SU-DHL-6 (cell line): ENCODE measurements around the gene PRR3.
A peak's percentile ranks its signal among the peaks of the same experiment; 100 is the strongest.

Experiments used
- H2AFZ ChIP-seq: fragments of 200-600 bp; sonication (generic); 2 replicates; pipeline ENCODE4 v1.6.1; 2014; ENCODE audit warnings: low read depth, mild to moderate bottlenecking, moderate library complexity, mixed read lengths, antibody characterized with exemption, low read length; ENCODE audit not compliant: severe bottlenecking
- H3F3A ChIP-seq: fragments of 200-600 bp; shearing (Covaris generic); 2 replicates; pipeline ENCODE4 v1.6.0; 2016; ENCODE audit warnings: antibody characterized with exemption, mild to moderate bottlenecking; ENCODE audit not compliant: insufficient read depth
- H3K27ac ChIP-seq: fragments of 200-600 bp; sonication (generic); 2 replicates; pipeline ENCODE4 v1.5.1; 2016; ENCODE audit warnings: low read depth, mild to moderate bottlenecking, low read length, moderate library complexity, mixed read lengths
- H3K27me3 ChIP-seq: fragments of 200-600 bp; sonication (generic), shearing (Covaris generic); 2 replicates; pipeline ENCODE4 v1.6.0; 2014; ENCODE audit warnings: mild to moderate bottlenecking, low read length
- H3K36me3 ChIP-seq: fragments of 200-600 bp; sonication (generic); 2 replicates; pipeline ENCODE4 v1.6.1; 2014; ENCODE audit warnings: mild to moderate bottlenecking, low read length, mixed read lengths
- H3K4me2 ChIP-seq: fragments of 300-600, 200-600 bp; shearing (Covaris generic), sonication (generic); 2 replicates; pipeline ENCODE4 v1.6.0; 2014; ENCODE audit warnings: low read length, low read depth, mild to moderate bottlenecking; ENCODE audit not compliant: poor library complexity, severe bottlenecking
- H3K4me3 ChIP-seq: fragments of 200-600 bp; sonication (generic); 2 replicates; pipeline ENCODE4 v1.5.1; 2014; ENCODE audit warnings: antibody characterized with exemption, low read length, mild to moderate bottlenecking, mixed read lengths; ENCODE audit not compliant: insufficient read depth, poor library complexity, severe bottlenecking
- H3K79me2 ChIP-seq: fragments of 200-600 bp; sonication (generic); 2 replicates; pipeline ENCODE4 v1.6.1; 2014; ENCODE audit warnings: mild to moderate bottlenecking, low read length, moderate library complexity; ENCODE audit not compliant: insufficient read depth
- H3K9ac ChIP-seq: fragments of 200-600 bp; sonication (generic); 2 replicates; pipeline ENCODE4 v1.7.0; 2014; ENCODE audit warnings: mild to moderate bottlenecking, low read length
- H3K9me2 ChIP-seq: fragments of 200-600 bp; sonication (generic); replicated peaks from 2 replicates; pipeline ENCODE4 v1.6.1; 2014; ENCODE audit warnings: low read length; ENCODE audit not compliant: insufficient read depth
- H3K9me3 ChIP-seq: fragments of 200-600 bp; sonication (generic); 2 replicates; pipeline ENCODE4 v1.6.1; 2014; ENCODE audit warnings: low read length, mixed read lengths; ENCODE audit not compliant: insufficient read depth
- H4K20me1 ChIP-seq: fragments of 200-600 bp; sonication (generic); 2 replicates; pipeline ENCODE4 v1.6.1; 2014; ENCODE audit warnings: low read depth, mild to moderate bottlenecking, antibody characterized with exemption, low read length, moderate library complexity, mixed read lengths
- CTCF ChIP-seq: fragments of 200-600 bp; sonication (generic); IDR thresholded peaks from one replicate; pipeline ENCODE4 v1.5.1; 2017; ENCODE audit warnings: antibody characterized with exemption, mild to moderate bottlenecking, low read length, moderate library complexity; ENCODE audit not compliant: insufficient read depth, poor library complexity, severe bottlenecking
- EZH2phosphoT487 ChIP-seq: fragments of 200-600 bp; sonication (generic), shearing (Covaris generic); conservative IDR thresholded peaks from 2 replicates; pipeline ENCODE4 v1.6.1; 2018; ENCODE audit warnings: mild to moderate bottlenecking, antibody characterized with exemption, low read length, moderate library complexity, mixed read lengths

PRR3 gene

GRCh38 chr6:30530014-30530413 is 27.1 kb upstream of the PRR3 start:
- no peaks in the 10 kb centered on the region for H3K9me3 ChIP-seq
- no peak overlapping the region for H3K9ac ChIP-seq
- TF ChIP-seq CTCF (no peak), EZH2phosphoT487 (no peak)
- no peak overlapping the region for H3K4me3 ChIP-seq
- H3K36me3 ChIP-seq: no peaks in the 10 kb centered on the region
- peak overlapping the region; percentile 59 for H3K27ac ChIP-seq
- H3K79me2 ChIP-seq: no peaks in the 10 kb centered on the region
- no peaks in the 10 kb centered on the region for H4K20me1 ChIP-seq
- H3K4me2 ChIP-seq: no peak overlapping the region
- peak overlapping the region; percentile 17 for H2AFZ ChIP-seq
- H3K9me2 ChIP-seq: no peaks in the 10 kb centered on the region
- no peaks in the 10 kb centered on the region for H3K27me3 ChIP-seq
- H3F3A ChIP-seq: peaks cover 39% of the 10 kb centered on the region

- Histone ChIP-seq H3K4me2 (no peak overlapping the region), H3K36me3 (no peaks in the 10 kb centered on the region), H2AFZ (no peak overlapping the region)
Observed at GRCh38 chr6:30533460-30534294, 23.4 kb upstream of the PRR3 start.

GRCh38 chr6:30537931-30538330 is 19.2 kb upstream of the PRR3 start:
- no peaks in the 10 kb centered on the region for H3K9me3 ChIP-seq
- H3K9me2 ChIP-seq: no peaks in the 10 kb centered on the region
- TF ChIP-seq CTCF: no peak
- TF ChIP-seq EZH2phosphoT487: no peak
- H3K27me3 ChIP-seq: no peaks in the 10 kb centered on the region
- no peak overlapping the region for H3K27ac ChIP-seq
- no peaks in the 10 kb centered on the region for H3K79me2 ChIP-seq
- no peak overlapping the region for H2AFZ ChIP-seq
- H3K4me2 ChIP-seq: no peak overlapping the region
- H3F3A ChIP-seq: peaks cover 16% of the 10 kb centered on the region
- H3K4me3 ChIP-seq: no peak overlapping the region
- H4K20me1 ChIP-seq: no peaks in the 10 kb centered on the region
- H3K9ac ChIP-seq: no peak overlapping the region
- no peaks in the 10 kb centered on the region for H3K36me3 ChIP-seq

More at GRCh38 chr6:30533460-30534294, 23.4 kb upstream of the PRR3 start:
- Histone ChIP-seq H3K27ac (no peak overlapping the region), H3K9me3 (no peaks in the 10 kb centered on the region), H3K9ac (no peak overlapping the region), H3K4me3 (no peak overlapping the region), H4K20me1 (no peaks in the 10 kb centered on the region), H3F3A (peaks cover 20% of the 10 kb centered on the region), H3K79me2 (no peaks in the 10 kb centered on the region), H3K9me2 (no peaks in the 10 kb centered on the region), H3K27me3 (no peaks in the 10 kb centered on the region)
- TF ChIP-seq CTCF: no peak
- TF ChIP-seq EZH2phosphoT487: no peak
